ENCODE results near the gene FOXI3.

DNA sequence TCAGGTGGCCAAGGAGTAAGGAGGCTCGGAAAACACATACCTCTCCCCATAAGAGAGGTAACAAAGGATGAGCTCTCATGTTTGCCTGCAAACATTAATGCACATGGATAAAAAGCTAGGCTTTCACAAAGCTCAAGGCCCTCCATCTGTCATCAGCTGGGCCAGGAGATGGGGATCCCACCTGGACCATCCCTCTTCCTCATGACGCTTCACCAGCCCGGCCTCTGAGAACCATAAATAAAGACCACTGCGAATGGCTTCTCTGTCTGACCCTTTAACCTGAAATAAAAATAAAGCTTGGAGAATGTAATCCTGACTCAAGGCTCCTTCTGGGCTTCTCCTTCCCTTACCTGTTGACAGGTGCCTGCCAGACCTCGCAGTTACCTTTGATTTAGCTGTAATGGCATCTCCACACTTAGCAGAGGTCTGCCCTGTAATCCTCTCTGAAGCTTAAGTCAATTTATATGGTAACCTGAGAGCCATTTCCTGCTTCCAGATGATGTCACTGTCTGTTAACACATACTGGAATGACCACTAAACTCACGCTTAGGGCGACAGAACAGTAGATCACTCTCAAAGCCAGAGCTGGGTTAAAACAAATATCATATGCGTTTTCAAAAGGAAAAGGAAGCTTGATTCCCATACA lies 29.3 kb upstream of the FOXI3 start:
- TF ChIP-seq POLR2AphosphoS5 (IDR thresholded peaks at IDR 0.05; ENCODE audit: insufficient read depth in 1 of 2, low read depth in 1 of 2), result no peak
- TF ChIP-seq, protein P1, sequence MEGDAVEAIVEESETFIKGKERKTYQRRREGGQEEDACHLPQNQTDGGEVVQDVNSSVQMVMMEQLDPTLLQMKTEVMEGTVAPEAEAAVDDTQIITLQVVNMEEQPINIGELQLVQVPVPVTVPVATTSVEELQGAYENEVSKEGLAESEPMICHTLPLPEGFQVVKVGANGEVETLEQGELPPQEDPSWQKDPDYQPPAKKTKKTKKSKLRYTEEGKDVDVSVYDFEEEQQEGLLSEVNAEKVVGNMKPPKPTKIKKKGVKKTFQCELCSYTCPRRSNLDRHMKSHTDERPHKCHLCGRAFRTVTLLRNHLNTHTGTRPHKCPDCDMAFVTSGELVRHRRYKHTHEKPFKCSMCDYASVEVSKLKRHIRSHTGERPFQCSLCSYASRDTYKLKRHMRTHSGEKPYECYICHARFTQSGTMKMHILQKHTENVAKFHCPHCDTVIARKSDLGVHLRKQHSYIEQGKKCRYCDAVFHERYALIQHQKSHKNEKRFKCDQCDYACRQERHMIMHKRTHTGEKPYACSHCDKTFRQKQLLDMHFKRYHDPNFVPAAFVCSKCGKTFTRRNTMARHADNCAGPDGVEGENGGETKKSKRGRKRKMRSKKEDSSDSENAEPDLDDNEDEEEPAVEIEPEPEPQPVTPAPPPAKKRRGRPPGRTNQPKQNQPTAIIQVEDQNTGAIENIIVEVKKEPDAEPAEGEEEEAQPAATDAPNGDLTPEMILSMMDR (IDR thresholded peaks at IDR 0.05), result no peak

Measured in vagina (tissue), 2 donors.